HG03025 (cell line): ENCODE results near the gene POGK.

Source experiments
- ATAC-seq: cut with Tn5 transposase; IDR thresholded peaks from one replicate; pipeline ENCODE4 v1.9.1; 2021; ENCODE audit warnings: mild to moderate bottlenecking, moderate library complexity; ENCODE audit not compliant: unreplicated experiment, low FRiP score

Gene POGK

GRCh38 chr1:166899769-166900168 lies 60.5 kb downstream of the POGK start:
- no peak for ATAC-seq

- ATAC-seq = no peak
Observed at GRCh38 chr1:166900987-166901386, 61.7 kb downstream of the POGK start.

- no peak for ATAC-seq
Observed at GRCh38 chr1:166902279-166902678, 63.0 kb downstream of the POGK start.

- ATAC-seq = no peak
Observed at GRCh38 chr1:166903232-166903631, 64.0 kb downstream of the POGK start.

GRCh38 chr1:166905136-166905535 lies 65.9 kb downstream of the POGK start:
- no peak for ATAC-seq

GRCh38 chr1:166905900-166906299 lies 66.6 kb downstream of the POGK start:
- ATAC-seq = no peak
